Ishikawa (cell line): ENCODE measurements around the gene ATXN1.

ENCODE experiments used
- CEBPB ChIP-seq: IDR thresholded peaks from 2 replicates; pipeline ENCODE4 v1.6.1; 2012
- CREB1 ChIP-seq: IDR thresholded peaks from 2 replicates; pipeline ENCODE4 v1.6.1; 2012; ENCODE audit warnings: low read depth
- EGR1 ChIP-seq: IDR thresholded peaks from 2 replicates; pipeline ENCODE4 v1.6.1; 2012
- EP300 ChIP-seq: IDR thresholded peaks from 2 replicates; pipeline ENCODE4 v1.6.1; 2012; ENCODE audit warnings: borderline replicate concordance
- FOXM1 ChIP-seq: IDR thresholded peaks from 2 replicates; pipeline ENCODE4 v1.6.1; 2012; ENCODE audit warnings: low read depth, borderline replicate concordance
- MAX ChIP-seq: IDR thresholded peaks from 2 replicates; pipeline ENCODE4 v1.6.1; 2012
- NFIC ChIP-seq: IDR thresholded peaks from 2 replicates; pipeline ENCODE4 v1.6.1; 2012
- RAD21 ChIP-seq: IDR thresholded peaks from 2 replicates; pipeline ENCODE4 v1.6.1; 2012; ENCODE audit warnings: low read depth
- REST ChIP-seq: IDR thresholded peaks from 2 replicates; pipeline ENCODE4 v1.6.1; 2012; ENCODE audit warnings: low read depth, mild to moderate bottlenecking
- TAF1 ChIP-seq: IDR thresholded peaks from 2 replicates; pipeline ENCODE4 v1.6.1; 2012; ENCODE audit warnings: low read depth, mild to moderate bottlenecking
- TCF12 ChIP-seq: IDR thresholded peaks from 2 replicates; pipeline ENCODE4 v1.6.1; 2012; ENCODE audit warnings: low read depth
- TEAD4 ChIP-seq: IDR thresholded peaks from 2 replicates; pipeline ENCODE4 v1.6.1; 2012
- USF1 ChIP-seq: IDR thresholded peaks from 2 replicates; pipeline ENCODE4 v1.6.1; 2012
- YY1 ChIP-seq: IDR thresholded peaks from 2 replicates; pipeline ENCODE4 v1.6.1; 2012; ENCODE audit warnings: low read depth
- ZBTB7A ChIP-seq: IDR thresholded peaks from 2 replicates; pipeline ENCODE4 v1.6.1; 2012; ENCODE audit warnings: low read depth

The ATXN1 gene

GRCh38 chr6:16355699-16356446, 405.4 kb downstream of the ATXN1 start:
- TF ChIP-seq TEAD4 (no peak), NFIC (no peak), TAF1 (no peak), CREB1 (no peak), EP300 (no peak), CEBPB (no peak), REST (no peak)

- TF ChIP-seq YY1 (no peak), TCF12 (no peak), EGR1 (no peak), REST (no peak), FOXM1 (no peak), RAD21 (no peak), CREB1 (no peak), CEBPB (no peak), TEAD4 (no peak), NFIC (no peak), ZBTB7A (no peak), MAX (no peak), EP300 (no peak), USF1 (no peak), TAF1 (no peak)
Observed at GRCh38 chr6:16355238-16355637, 406.0 kb downstream of the ATXN1 start.

GRCh38 chr6:16354692-16355091, 406.6 kb downstream of the ATXN1 start:
- no peak for TF ChIP-seq YY1
- no peak for TF ChIP-seq ZBTB7A
- no peak for TF ChIP-seq USF1
- TF ChIP-seq EP300 = no peak
- TF ChIP-seq CREB1 = no peak
- TF ChIP-seq TAF1 = no peak

- TF ChIP-seq EGR1 (no peak), TCF12 (no peak), YY1 (no peak), CEBPB (no peak), MAX (no peak), EP300 (no peak), RAD21 (no peak), CREB1 (no peak), TAF1 (no peak)
Observed at GRCh38 chr6:16352821-16353438, 408.3 kb downstream of the ATXN1 start.

GRCh38 chr6:16352258-16352635, 409.0 kb downstream of the ATXN1 start:
- TF ChIP-seq TEAD4 (no peak), ZBTB7A (no peak), REST (no peak), CEBPB (no peak), TCF12 (no peak), EGR1 (no peak), USF1 (no peak), MAX (no peak), RAD21 (no peak), TAF1 (no peak), YY1 (no peak), CREB1 (no peak), EP300 (no peak), NFIC (no peak), FOXM1 (no peak)
